SJCRH30 (cell line): ENCODE measurements around the gene DFFA. TPM values are rescaled to one million over a fixed set of nuclear protein-coding genes. Genes with fewer than 3 reads are reported as not detected.
"Not testable (repeated sequence)": the region's sequence is repeated elsewhere in the genome, so short reads cannot be mapped to it uniquely, and the experiment has no call there.

ENCODE experiments used
- DNase-seq, 2 experiments: peaks; one replicate each; pipeline ENCODE4 v3.0.0-alpha.2; 2015 to 2020
- H3K27ac ChIP-seq: fragments of 250-450 bp; sonication (Bioruptor Pico); 2 replicates; pipeline ENCODE4 v1.5.1; 2020; ENCODE audit warnings: mild to moderate bottlenecking, moderate library complexity
- H3K27me3 ChIP-seq: fragments of 250-450 bp; sonication (Bioruptor Pico); 2 replicates; pipeline ENCODE4 v1.5.1; 2020; ENCODE audit warnings: mild to moderate bottlenecking, moderate library complexity
- H3K36me3 ChIP-seq: fragments of 250-450 bp; sonication (Bioruptor Pico); 2 replicates; pipeline ENCODE4 v1.5.1; 2020; ENCODE audit warnings: mild to moderate bottlenecking, moderate library complexity
- H3K4me1 ChIP-seq: fragments of 250-450 bp; sonication (Bioruptor Pico); 2 replicates; pipeline ENCODE4 v1.5.1; 2020; ENCODE audit warnings: mild to moderate bottlenecking, moderate library complexity
- H3K4me3 ChIP-seq: fragments of 250-450 bp; sonication (Bioruptor Pico); 2 replicates; pipeline ENCODE4 v1.5.1; 2020; ENCODE audit warnings: mild to moderate bottlenecking, moderate library complexity
- H3K9me3 ChIP-seq: fragments of 250-450 bp; sonication (Bioruptor Pico); replicated peaks from 2 replicates; pipeline ENCODE4 v1.5.1; 2020; ENCODE audit warnings: mild to moderate bottlenecking, moderate library complexity
- total RNA-seq: library from RNA; depleted of rRNA; stranded (reverse); fragments of >200 nt; shearing (Covaris generic); gene quantifications from 2 replicates; pipeline ENCODE4 v1.2.3, GENCODE V29; 2014

DFFA gene
- total RNA-seq, 1 experiment from 2014 or later = 85.6 TPM

- peaks cover 38% of the 10 kb centered on the region for H3K4me1 ChIP-seq
- H3K36me3 ChIP-seq = no peaks in the 10 kb centered on the region
- H3K27me3 ChIP-seq = no peaks in the 10 kb centered on the region
- no peak overlapping the region for H3K4me3 ChIP-seq
- H3K27ac ChIP-seq = peak overlapping the region; percentile 3; the same call in 1 of the 2 replicates
- H3K9me3 ChIP-seq = no peaks in the 10 kb centered on the region
- peak in 1 of 2 experiments; percentile 33 for DNase-seq
Observed at GRCh38 chr1:10510520-10511493, 38.5 kb upstream of the DFFA start.

- DNase-seq = no peak
- peaks cover 38% of the 10 kb centered on the region for H3K4me1 ChIP-seq
- no peaks in the 10 kb centered on the region for H3K36me3 ChIP-seq
- no peak overlapping the region for H3K27ac ChIP-seq
- H3K27me3 ChIP-seq = no peaks in the 10 kb centered on the region
- H3K4me3 ChIP-seq = no peak overlapping the region
- H3K9me3 ChIP-seq = no peaks in the 10 kb centered on the region
Observed at GRCh38 chr1:10509809-10510509, 37.6 kb upstream of the DFFA start.

GRCh38 chr1:10508511-10508951, 36.2 kb upstream of the DFFA start:
- H3K36me3 ChIP-seq = no peaks in the 10 kb centered on the region
- H3K9me3 ChIP-seq = no peaks in the 10 kb centered on the region
- H3K4me3 ChIP-seq = peak overlapping the region; percentile 30; the same call in 1 of the 2 replicates
- H3K27me3 ChIP-seq = no peaks in the 10 kb centered on the region
- peak; percentile 96 to 98 for DNase-seq
- H3K27ac ChIP-seq = peak overlapping the region; percentile 75
- peaks cover 38% of the 10 kb centered on the region for H3K4me1 ChIP-seq

DNA sequence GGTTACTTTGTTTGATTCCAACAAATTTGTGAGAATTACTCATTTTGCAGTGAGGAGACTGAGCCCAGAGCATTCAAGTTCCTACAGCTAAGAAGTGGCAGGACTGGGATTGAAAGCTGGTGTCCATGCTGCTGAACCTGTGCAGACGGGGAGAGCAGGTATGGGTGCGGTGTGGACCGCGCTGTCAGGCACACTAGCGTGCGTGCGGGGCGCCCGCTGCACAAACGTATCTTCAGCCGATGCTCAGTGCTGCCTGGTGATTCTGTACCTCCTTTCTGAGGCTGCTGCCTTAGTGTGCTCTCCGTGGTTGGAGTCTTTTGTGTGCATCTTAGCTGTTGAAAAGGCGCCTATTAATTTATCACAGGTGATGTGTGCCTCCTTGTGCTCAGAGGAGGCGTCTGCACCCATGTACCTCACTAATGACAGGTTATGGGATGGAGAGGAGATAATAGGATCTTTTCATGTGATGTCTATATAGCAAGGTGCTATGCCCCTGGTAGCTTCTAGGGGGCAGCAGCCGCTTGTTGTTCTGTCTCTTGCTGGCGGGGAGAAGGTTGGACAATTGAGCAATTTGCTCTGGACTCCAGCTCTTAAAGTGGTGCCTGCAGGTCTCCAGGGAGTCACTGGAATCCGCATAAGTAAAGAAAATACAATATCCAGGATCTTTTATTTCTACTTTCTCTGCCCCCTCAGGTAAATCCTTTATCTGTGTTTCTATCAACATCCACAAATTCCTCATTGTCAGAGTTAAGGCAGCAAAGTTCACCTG, 35.0 kb upstream of the DFFA start:
- no peak overlapping the region for H3K4me3 ChIP-seq
- DNase-seq = peak; percentile 84 to 90
- H3K9me3 ChIP-seq = no peaks in the 10 kb centered on the region
- H3K27ac ChIP-seq = no peak overlapping the region
- peaks cover 38% of the 10 kb centered on the region for H3K4me1 ChIP-seq
- H3K27me3 ChIP-seq = no peaks in the 10 kb centered on the region
- no peaks in the 10 kb centered on the region for H3K36me3 ChIP-seq

DNA sequence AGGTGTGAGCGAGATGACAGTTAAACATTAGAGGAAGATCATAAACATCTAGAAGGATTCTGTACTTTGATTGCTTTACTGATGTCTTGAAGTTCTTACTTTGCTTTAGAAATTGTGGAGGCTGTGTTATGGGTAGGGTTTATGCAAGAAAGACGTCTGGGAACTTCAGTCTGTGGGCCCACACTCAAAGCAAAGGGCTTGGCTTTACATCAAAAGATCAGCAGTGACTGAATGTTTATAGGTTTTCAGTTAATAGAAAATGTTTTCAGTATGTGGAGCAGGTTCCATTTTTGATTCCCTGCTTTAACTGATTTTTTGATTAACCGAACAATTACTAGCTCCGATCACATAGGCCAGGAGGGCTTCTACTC, 34.3 kb upstream of the DFFA start:
- Histone ChIP-seq H3K36me3 (no peaks in the 10 kb centered on the region), H3K27ac (no peak overlapping the region), H3K4me3 (no peak overlapping the region), H3K27me3 (no peaks in the 10 kb centered on the region), H3K9me3 (no peaks in the 10 kb centered on the region), H3K4me1 (peaks cover 38% of the 10 kb centered on the region)
- no peak for DNase-seq

- H3K27ac ChIP-seq, H3K9me3 ChIP-seq, H3K4me3 ChIP-seq, H3K27me3 ChIP-seq, DNase-seq, H3K36me3 ChIP-seq: not testable (repeated sequence)
- peaks cover 33% of the 10 kb centered on the region for H3K4me1 ChIP-seq
Observed at GRCh38 chr1:10506046-10506676, 33.8 kb upstream of the DFFA start.

GRCh38 chr1:10504249-10504648, 31.9 kb upstream of the DFFA start:
- H3K27me3 ChIP-seq = no peaks in the 10 kb centered on the region

GRCh38 chr1:10502206-10502605, 29.9 kb upstream of the DFFA start:
- Histone ChIP-seq H3K4me3 (no peak overlapping the region), H3K36me3 (no peaks in the 10 kb centered on the region), H3K27ac (no peak overlapping the region), H3K9me3 (no peaks in the 10 kb centered on the region), H3K4me1 (no peaks in the 10 kb centered on the region), H3K27me3 (no peaks in the 10 kb centered on the region)
- no peak for DNase-seq

More at GRCh38 chr1:10504249-10504648, 31.9 kb upstream of the DFFA start:
- Histone ChIP-seq H3K4me3 (no peak overlapping the region), H3K27ac (no peak overlapping the region), H3K4me1 (peaks cover 14% of the 10 kb centered on the region), H3K36me3 (no peaks in the 10 kb centered on the region), H3K9me3 (no peaks in the 10 kb centered on the region)
- DNase-seq = no peak

DNA sequence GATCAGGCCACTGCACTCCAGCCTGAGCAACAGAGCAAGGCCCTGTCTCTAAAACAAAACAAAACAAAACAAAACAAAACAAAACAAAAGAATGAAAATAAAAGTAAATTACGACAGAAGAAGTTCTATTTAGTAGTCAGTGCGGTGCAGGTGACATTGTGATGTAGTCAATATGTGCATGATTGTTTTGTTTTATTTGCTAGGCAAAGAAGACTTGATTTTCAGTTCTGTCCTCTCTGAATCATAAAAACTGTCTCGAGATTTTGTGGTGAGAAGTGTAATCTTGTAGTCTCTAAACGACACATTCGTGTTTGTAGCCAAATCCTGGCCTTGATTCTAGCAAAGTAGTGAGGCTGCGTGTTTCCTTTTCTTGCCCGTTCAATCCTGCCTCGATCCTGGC, 25.9 kb upstream of the DFFA start:
- no peaks in the 10 kb centered on the region for H3K4me1 ChIP-seq
- no peak overlapping the region for H3K4me3 ChIP-seq
- H3K36me3 ChIP-seq = peaks cover 6% of the 10 kb centered on the region; the same call in 1 of the 2 replicates
- no peak overlapping the region for H3K27ac ChIP-seq
- no peaks in the 10 kb centered on the region for H3K27me3 ChIP-seq
- no peaks in the 10 kb centered on the region for H3K9me3 ChIP-seq
- DNase-seq = no peak

DNA sequence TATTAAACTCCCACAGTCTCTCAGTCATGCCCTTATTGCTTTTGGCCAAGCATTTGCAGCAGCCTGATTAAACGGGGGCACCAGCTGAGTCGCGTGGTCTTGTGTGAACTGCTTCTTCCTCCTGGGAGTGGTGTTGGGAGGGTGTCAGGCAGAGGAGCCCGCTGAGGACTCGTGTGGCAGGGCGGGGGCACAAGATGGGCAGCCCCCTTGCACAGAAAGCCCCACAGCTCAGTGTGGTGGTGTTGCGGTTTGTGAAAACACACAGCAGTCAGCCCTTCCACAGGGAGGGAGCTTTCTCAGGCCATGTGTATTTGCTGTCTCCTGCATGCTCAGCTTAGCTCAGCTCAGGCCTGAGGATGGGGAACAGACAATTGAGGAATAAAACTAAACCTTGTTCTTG, 24.8 kb upstream of the DFFA start:
- DNase-seq = no peak
- no peaks in the 10 kb centered on the region for H3K9me3 ChIP-seq
- peaks cover 6% of the 10 kb centered on the region; the same call in 1 of the 2 replicates for H3K36me3 ChIP-seq
- no peak overlapping the region for H3K27ac ChIP-seq
- no peaks in the 10 kb centered on the region for H3K4me1 ChIP-seq
- H3K4me3 ChIP-seq = no peak overlapping the region
- no peaks in the 10 kb centered on the region for H3K27me3 ChIP-seq

GRCh38 chr1:10495952-10496351, 23.6 kb upstream of the DFFA start:
- H3K4me1 ChIP-seq = no peaks in the 10 kb centered on the region
- no peak overlapping the region for H3K4me3 ChIP-seq
- H3K27ac ChIP-seq = no peak overlapping the region
- no peak for DNase-seq
- H3K27me3 ChIP-seq = no peaks in the 10 kb centered on the region
- peaks cover 6% of the 10 kb centered on the region; the same call in 1 of the 2 replicates for H3K36me3 ChIP-seq
- no peaks in the 10 kb centered on the region for H3K9me3 ChIP-seq

DNA sequence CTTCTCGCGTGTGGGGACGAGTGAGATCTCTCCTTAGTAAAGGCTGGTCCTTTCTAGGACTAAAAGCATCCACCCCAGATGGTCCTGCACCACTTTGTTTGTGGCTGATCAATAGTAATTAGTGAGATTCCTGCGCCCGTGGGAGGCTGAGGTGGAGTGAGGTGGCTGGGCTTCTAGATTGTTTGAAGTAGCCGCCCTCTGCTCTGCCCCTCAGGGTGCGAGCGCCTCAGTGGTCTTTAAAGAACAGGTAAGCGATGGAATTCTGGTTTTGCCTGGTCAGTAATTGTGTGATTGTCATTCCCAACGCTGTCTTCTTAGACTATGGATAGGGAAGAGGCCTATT, 23.1 kb upstream of the DFFA start:
- Histone ChIP-seq H3K4me3 (no peak overlapping the region), H3K27ac (no peak overlapping the region), H3K4me1 (no peaks in the 10 kb centered on the region), H3K27me3 (no peaks in the 10 kb centered on the region), H3K9me3 (no peaks in the 10 kb centered on the region), H3K36me3 (peaks cover 6% of the 10 kb centered on the region; the same call in 1 of the 2 replicates)
- DNase-seq = no peak

- no peaks in the 10 kb centered on the region for H3K4me1 ChIP-seq
- peak; percentile 66 to 87 for DNase-seq
- no peak overlapping the region for H3K27ac ChIP-seq
- H3K36me3 ChIP-seq = peaks cover 7% of the 10 kb centered on the region; the same call in 1 of the 2 replicates
- H3K4me3 ChIP-seq = no peak overlapping the region
- H3K9me3 ChIP-seq = no peaks in the 10 kb centered on the region
- H3K27me3 ChIP-seq = no peaks in the 10 kb centered on the region
Observed at GRCh38 chr1:10494754-10495474, 22.6 kb upstream of the DFFA start.

GRCh38 chr1:10494418-10494753, 22.1 kb upstream of the DFFA start:
- H3K4me1 ChIP-seq = no peaks in the 10 kb centered on the region
- H3K36me3 ChIP-seq = peaks cover 11% of the 10 kb centered on the region; the same call in 1 of the 2 replicates
- H3K9me3 ChIP-seq = no peaks in the 10 kb centered on the region
- no peak for DNase-seq
- no peak overlapping the region for H3K27ac ChIP-seq
- no peak overlapping the region for H3K4me3 ChIP-seq
- no peaks in the 10 kb centered on the region for H3K27me3 ChIP-seq
